HG02981 (cell line): ENCODE measurements around the gene PDE11A.
A peak's percentile ranks its signal among the peaks of the same experiment; 100 is the strongest.

Source experiments
- ATAC-seq: cut with Tn5 transposase; IDR thresholded peaks from one replicate; pipeline ENCODE4 v1.9.1; 2021; ENCODE audit warnings: mild to moderate bottlenecking, moderate library complexity; ENCODE audit not compliant: unreplicated experiment

PDE11A gene

DNA sequence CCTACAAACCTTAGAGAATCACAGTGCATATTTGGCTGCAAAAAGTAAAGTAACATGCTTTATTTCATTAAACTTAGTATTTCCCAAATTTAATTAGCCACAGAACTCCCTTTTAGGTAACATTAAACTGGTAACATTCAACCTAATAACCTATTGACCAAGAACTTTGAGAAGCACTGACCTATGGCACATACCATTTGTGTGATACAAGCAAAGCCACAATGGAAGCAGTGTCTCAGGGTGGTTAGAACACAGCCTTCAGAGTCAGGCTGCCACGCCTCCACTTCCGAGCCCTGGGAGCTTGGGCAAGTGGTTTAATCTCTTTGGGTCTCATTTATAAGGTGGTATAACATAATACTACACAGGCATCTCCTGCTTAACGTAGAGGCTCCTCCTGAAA, 301.4 kb downstream of the PDE11A start:
- ATAC-seq = no peak

DNA sequence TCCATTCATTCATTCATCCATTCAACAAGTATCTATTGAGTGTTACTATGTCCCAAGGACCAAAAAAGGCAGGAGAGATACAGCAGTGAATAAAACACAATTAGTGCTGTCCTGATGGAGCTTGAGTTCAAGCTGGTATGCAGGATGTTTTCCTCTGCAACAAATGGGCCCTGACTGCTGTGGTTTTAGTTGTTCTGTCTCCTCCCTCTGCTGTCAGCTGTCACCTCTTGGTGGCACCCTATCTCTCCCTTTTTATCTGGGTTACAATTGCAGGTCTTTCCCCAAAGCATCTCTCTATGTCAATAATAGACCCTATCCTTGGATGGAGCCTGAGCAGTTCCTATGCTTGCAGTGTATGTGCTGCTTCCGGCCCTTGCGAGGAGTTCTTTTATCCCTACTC, 304.8 kb downstream of the PDE11A start:
- ATAC-seq = no peak

DNA sequence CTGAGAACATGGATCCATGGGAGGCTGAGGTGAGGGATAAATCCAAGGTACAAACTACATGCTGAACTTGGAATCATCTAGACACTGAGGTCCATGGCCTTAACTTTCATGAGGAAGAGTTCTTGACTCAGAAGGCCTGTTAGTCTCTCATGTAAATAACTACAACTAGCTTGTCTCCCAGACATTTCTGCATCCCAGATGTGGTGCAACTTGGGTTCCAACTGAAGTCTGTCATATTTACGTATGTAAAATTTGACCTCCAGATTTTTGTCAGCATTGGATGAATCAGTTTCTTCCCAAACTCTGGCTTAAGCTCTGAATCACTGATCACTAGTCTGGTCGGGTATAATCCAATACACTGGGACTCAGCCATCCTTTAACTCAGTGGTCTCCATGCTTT, 306.9 kb downstream of the PDE11A start:
- no peak for ATAC-seq

GRCh38 chr2:177763531-177764265, 308.9 kb downstream of the PDE11A start:
- ATAC-seq = peak; percentile 98

DNA sequence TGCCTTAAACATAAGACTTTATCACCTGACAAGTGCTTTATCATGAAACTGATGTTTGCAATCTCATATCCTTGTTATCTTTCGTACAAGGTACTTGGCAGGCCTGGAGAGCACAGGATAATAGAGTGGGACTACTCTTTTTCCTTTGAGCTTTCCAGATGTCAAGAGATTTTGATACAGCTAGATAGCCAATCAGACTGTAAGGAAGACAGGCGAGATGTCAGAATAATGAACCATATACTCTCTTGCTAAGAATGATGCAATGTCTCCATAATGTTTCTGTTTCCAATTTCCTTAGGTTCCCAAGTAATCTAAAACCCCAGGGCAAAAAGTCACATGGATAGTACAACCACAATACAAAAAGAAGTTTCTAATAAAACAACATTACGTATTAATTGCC, 313.1 kb downstream of the PDE11A start:
- no peak for ATAC-seq

DNA sequence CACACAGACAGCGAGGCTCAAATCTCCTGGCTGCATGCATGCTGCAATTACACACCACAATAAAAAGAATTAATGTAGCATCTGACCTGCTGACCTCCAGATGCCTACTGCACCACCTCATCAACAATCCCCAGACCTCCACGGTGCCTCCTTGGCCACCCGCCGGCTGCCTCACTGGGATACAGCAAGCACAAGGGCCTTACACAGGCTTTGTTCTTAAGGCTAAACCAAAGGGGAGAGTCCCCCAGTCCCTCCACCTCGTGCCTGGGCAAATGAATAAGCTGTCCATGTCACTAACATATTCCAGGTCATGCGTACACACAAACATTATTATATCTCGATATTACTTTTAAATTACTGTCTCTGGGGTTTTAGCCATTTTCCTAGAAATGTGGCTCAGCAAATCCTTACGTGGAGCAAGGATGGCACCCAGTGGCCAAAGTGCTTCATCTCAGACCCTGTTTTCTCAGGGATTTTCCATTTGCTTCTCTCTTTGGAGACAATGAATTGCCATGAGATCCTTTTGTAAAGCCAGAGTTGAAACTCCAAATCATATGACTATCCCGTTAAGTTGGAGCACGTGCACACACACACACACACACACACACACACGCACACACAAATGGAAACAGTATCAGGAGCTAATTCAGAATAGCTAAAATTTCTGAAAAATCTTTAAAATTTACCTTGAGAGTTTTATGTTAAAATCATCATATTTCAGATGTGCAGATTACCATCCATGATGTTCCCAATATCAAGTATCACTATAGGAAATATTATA, 313.8 kb downstream of the PDE11A start:
- no peak for ATAC-seq

DNA sequence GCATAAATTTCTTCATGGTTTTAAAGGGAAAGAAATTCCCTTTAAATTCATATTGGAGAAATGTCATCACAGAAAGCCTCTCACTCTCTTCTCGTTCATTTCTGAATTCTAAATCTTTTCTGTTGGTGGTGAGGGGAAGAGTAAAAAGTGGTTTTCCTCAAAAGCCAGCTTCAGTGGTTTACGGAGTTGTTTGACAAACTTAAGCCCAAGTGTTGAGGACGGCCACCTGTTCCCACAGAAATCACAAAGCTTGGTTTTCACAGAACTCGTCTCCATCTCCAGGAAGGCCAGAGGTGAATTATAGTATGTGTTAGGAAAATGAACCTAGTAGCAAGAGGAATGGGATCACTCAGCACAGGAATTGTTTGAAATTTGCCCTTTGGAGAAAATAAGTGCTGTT, 316.2 kb downstream of the PDE11A start:
- no peak for ATAC-seq

DNA sequence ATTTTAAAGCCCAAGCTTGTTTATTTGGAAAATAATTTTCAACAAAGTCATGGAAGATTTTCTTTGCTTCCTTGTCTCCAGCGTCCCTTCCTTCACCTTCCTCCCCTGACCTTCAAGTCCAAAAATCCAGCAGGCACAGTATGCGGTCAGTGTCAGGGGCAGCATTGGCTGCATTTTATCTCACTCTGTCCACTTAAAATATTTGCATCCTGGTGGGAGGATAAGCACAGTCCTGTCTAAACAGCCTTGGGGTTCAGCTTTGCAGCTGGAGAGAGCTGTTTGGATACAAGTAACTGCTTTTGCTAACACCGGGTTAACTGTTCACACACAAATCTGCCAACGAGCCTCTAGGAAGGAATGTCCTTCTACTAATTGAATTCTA, 318.1 kb downstream of the PDE11A start:
- no peak for ATAC-seq

- no peak for ATAC-seq
These were observed 318.7 kb downstream of the PDE11A start for GRCh38 chr2:177753682-177754491.

- no peak for ATAC-seq
These were observed 324.2 kb downstream of the PDE11A start for GRCh38 chr2:177748360-177748759.

DNA sequence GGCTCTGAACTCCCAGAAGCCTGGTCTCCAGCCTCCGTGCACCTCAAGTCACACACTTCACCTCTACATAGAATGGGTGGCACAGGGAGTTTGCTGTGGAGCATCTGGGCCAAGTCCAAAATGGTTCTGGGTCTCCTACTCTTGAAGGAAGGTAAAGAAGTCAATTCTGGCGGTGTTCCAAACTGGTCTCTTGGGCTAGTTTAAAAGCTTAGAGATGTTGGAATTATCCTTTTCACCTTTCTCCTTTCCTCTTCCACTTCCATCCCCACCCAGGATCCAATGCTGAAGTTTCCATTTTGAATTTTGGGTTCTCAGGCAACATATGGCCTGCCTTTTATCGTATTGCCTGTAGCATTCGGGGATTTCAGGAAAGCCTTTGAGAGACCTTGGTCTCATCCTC, 325.2 kb downstream of the PDE11A start:
- ATAC-seq = no peak

- no peak for ATAC-seq
These were observed 326.2 kb downstream of the PDE11A start for GRCh38 chr2:177746358-177746757.

DNA sequence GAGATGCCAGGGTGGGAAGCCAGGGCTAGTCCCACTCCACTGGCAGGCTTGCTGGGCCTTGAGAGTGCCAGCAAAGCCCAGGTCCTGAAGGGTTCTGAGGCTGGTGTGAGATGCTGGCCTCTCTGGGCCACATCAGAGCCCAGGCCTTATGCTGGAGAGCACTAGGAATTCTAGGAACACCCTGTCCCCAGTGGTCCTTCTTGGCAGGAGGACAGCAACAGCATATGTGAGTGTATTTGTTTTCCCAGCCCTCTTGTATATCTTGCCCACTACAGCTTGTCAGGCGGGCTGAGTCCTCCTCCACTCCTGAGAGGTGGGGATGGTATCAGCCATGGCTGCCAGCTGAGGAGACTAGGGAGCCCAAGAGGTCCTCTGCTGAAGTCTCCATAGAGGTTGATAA, 327.0 kb downstream of the PDE11A start:
- ATAC-seq = no peak

GRCh38 chr2:177742851-177743250, 329.7 kb downstream of the PDE11A start:
- no peak for ATAC-seq

GRCh38 chr2:177741866-177742265, 330.7 kb downstream of the PDE11A start:
- ATAC-seq = no peak

DNA sequence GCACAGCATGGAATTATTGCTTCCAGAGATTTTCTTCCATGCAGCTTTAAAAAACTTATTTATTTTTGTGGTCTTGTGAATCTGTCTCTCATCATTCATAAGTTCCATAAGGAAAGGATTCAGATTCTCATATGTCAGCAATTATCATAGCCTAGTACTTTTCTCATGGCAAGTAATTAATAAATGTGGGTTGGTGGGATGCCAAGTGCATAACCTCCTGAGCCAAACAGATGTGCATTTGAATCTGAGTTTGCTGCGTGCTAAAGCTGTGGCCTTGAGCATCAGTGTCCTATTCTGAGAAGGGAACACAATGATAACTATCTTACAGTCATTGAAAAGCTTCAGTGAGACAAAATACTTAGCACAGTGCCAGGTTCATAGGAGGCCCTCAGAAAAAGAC, 331.9 kb downstream of the PDE11A start:
- no peak for ATAC-seq

DNA sequence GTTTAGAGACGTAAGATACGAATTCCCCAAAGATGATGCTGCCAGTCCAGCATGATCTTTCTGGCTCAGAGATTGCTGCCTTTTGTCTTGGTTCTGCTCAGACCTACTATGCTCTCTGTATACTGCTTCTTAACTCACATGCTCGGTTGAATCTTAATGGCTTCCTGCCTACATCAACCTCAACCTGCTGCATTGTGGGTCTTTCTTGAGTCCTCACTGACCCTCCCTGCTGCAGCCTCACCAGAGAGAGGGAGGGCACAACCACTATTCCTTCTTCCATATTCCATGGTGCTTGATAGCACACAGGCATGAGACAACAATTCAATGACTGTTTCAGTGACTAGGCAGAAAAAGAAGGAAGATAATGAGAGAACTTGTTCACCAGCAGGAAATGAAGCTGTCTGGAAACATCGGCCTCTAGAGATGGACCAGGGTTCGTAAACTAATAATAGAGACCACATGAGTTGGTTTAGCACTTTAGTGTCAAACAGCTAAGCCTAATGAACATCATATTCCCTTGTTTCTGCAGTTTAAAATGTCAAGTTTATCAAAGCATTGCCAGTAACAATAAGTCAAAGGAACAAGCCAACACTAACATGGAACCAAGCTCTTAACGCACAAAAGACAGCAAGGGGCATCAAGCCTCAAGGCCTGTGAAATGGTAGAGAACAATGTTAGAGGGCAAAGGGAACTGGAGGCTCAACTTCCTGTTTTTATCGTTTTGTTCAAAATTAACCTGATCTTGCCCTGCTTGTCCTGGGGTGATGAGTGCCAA, 333.9 kb downstream of the PDE11A start:
- ATAC-seq = no peak

DNA sequence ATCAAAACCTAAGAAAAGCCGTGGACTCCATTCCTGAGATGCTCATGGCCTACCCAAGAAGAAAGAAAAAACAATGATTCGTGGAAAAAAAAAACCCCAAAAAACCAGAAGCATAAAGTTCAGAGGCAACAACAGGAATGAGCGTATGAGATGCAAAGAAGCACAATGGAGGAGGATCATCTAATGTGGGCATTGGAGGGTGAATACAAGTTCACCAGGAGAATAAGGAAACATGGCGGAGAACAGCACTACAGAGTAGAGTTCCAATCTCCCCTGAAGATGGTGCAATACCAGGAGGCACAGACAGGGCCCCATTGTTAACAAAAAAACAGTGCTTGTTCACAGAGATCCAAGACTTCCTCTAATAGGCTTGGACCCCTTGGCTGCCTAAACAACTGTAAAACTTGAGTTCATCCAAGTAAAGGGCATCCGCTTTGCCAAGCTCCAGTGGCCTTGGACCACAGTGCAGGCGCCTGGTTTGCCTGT, 337.2 kb downstream of the PDE11A start:
- ATAC-seq = no peak

GRCh38 chr2:177733322-177733855, 339.2 kb downstream of the PDE11A start:
- ATAC-seq = no peak

GRCh38 chr2:177731384-177731783, 341.2 kb downstream of the PDE11A start:
- ATAC-seq = no peak
